GM21786 (cell line): ENCODE measurements around the gene ERAS.

Experiments used
- ATAC-seq: cut with Tn5 transposase; IDR thresholded peaks from one replicate; pipeline ENCODE4 v1.9.1; 2021; ENCODE audit not compliant: unreplicated experiment

Gene ERAS

GRCh38 chrX:48826135-48826875, at the start of gene ERAS:
ERAS (plus strand) TSS chrX:48826513; CDS start chrX:48829124, 2,611 bp downstream.
- ATAC-seq = no peak

GRCh38 chrX:48776818-48777439, 49.4 kb upstream of the ERAS start:
- no peak for ATAC-seq

GRCh38 chrX:48779399-48779798, 46.9 kb upstream of the ERAS start:
- ATAC-seq = no peak

- ATAC-seq = no peak
Measured at GRCh38 chrX:48781705-48782104, 44.6 kb upstream of the ERAS start.

GRCh38 chrX:48782216-48782615, 44.1 kb upstream of the ERAS start:
- no peak for ATAC-seq

- ATAC-seq = no peak
Measured at GRCh38 chrX:48782795-48783194, 43.5 kb upstream of the ERAS start.

- ATAC-seq = no peak
Measured at GRCh38 chrX:48784726-48785125, 41.6 kb upstream of the ERAS start.

GRCh38 chrX:48785186-48785539, 41.1 kb upstream of the ERAS start:
- no peak for ATAC-seq

GRCh38 chrX:48785540-48786214, 40.6 kb upstream of the ERAS start:
- ATAC-seq = no peak

- no peak for ATAC-seq
Measured at GRCh38 chrX:48786341-48786800, 39.9 kb upstream of the ERAS start, which contains the start of gene GATA1. GATA1 (plus strand) TSS chrX:48786590; CDS start chrX:48791110, 4,520 bp downstream.

- no peak for ATAC-seq
Measured at GRCh38 chrX:48786825-48787504, 39.3 kb upstream of the ERAS start.

GRCh38 chrX:48787505-48788443, 38.5 kb upstream of the ERAS start:
- ATAC-seq = no peak

GRCh38 chrX:48789366-48790220, 36.7 kb upstream of the ERAS start:
- ATAC-seq = no peak

GRCh38 chrX:48790477-48790876, 35.8 kb upstream of the ERAS start:
- no peak for ATAC-seq

GRCh38 chrX:48791063-48791820, 35.1 kb upstream of the ERAS start:
- no peak for ATAC-seq

GRCh38 chrX:48792219-48792618, 34.1 kb upstream of the ERAS start:
- ATAC-seq = no peak

GRCh38 chrX:48793935-48794334, 32.4 kb upstream of the ERAS start:
- no peak for ATAC-seq

- no peak for ATAC-seq
Measured at GRCh38 chrX:48794340-48794910, 31.9 kb upstream of the ERAS start.
